Liver (tissue), 9 donors: ENCODE measurements around the gene CPSF4L. TPM values are rescaled to one million over a fixed set of nuclear protein-coding genes. Genes with fewer than 3 reads are reported as not detected.

Source experiments
- DNase-seq: peaks from one replicate; pipeline ENCODE4 v3.0.0-alpha.2; 2017; ENCODE audit warnings: low spot score
- H3K27ac ChIP-seq, 2 donors: one replicate each; pipeline ENCODE4 v1.7.0; 2013; ENCODE audit warnings: inconsistent platforms in 2 of 2, low read length in 2 of 2, control low read depth in 1 of 2, low read depth in 1 of 2, mild to moderate bottlenecking in 1 of 2
- H3K27me3 ChIP-seq, 4 donors: one replicate each; pipeline versions ENCODE4 v1.6.1 to v1.7.0; 2013; ENCODE audit warnings: low read length in 3 of 4, inconsistent platforms in 1 of 4, mild to moderate bottlenecking in 1 of 4, moderate library complexity in 1 of 4; ENCODE audit not compliant: control insufficient read depth in 4 of 4, insufficient read depth in 4 of 4
- H3K36me3 ChIP-seq, 4 donors: one replicate each; pipeline versions ENCODE4 v1.6.1 to v1.7.0; 2013; ENCODE audit warnings: low read length in 3 of 4, mild to moderate bottlenecking in 3 of 4, low read depth in 1 of 4, moderate library complexity in 1 of 4; ENCODE audit not compliant: control insufficient read depth in 4 of 4, insufficient read depth in 3 of 4
- H3K4me1 ChIP-seq, 4 donors: one replicate each; pipeline versions ENCODE4 v1.6.1 to v1.7.0; 2013; ENCODE audit warnings: low read length in 3 of 4, mild to moderate bottlenecking in 3 of 4, moderate library complexity in 1 of 4; ENCODE audit not compliant: control insufficient read depth in 4 of 4, insufficient read depth in 4 of 4
- H3K4me3 ChIP-seq, 3 donors: one replicate each; pipeline versions ENCODE4 v1.6.1 to v1.7.0; 2013; ENCODE audit warnings: low read length in 3 of 3, control low read depth in 1 of 3, low read depth in 1 of 3, mild to moderate bottlenecking in 1 of 3
- H3K9ac ChIP-seq, 2 donors: one replicate each; pipeline ENCODE4 v1.7.0; 2013; ENCODE audit warnings: low read length in 2 of 2, mild to moderate bottlenecking in 2 of 2, moderate library complexity in 2 of 2, control low read depth in 1 of 2, low read depth in 1 of 2
- H3K9me3 ChIP-seq, 4 donors: one replicate each; pipeline versions ENCODE4 v1.6.1 to v1.7.0; 2013; ENCODE audit warnings: low read length in 3 of 4; ENCODE audit not compliant: control insufficient read depth in 4 of 4
- EGR1 ChIP-seq, 2 donors: IDR thresholded peaks; 2 replicates each; pipeline ENCODE4 v1.6.1; 2016 to 2018; ENCODE audit warnings: antibody characterized with exemption in 2 of 2, low read depth in 2 of 2
- GABPA ChIP-seq, 2 donors: IDR thresholded peaks in 1 of 2; conservative IDR thresholded peaks in 1 of 2; 2 replicates each; pipeline ENCODE4 v1.6.1; 2016; ENCODE audit warnings: antibody characterized with exemption in 2 of 2, mild to moderate bottlenecking in 1 of 2, moderate library complexity in 1 of 2
- HNF4A ChIP-seq, 2 donors: conservative IDR thresholded peaks; 2 replicates each; pipeline ENCODE4 v1.6.1; 2016; ENCODE audit warnings: antibody characterized with exemption in 2 of 2, mild to moderate bottlenecking in 2 of 2
- JUND ChIP-seq, 2 donors: IDR thresholded peaks; 2 replicates each; pipeline ENCODE4 v1.6.1; 2016; ENCODE audit warnings: antibody characterized with exemption in 2 of 2
- NR2F2 ChIP-seq: IDR thresholded peaks from 2 replicates; pipeline ENCODE4 v1.6.1; 2016; ENCODE audit warnings: antibody characterized with exemption
- RAD21 ChIP-seq, 2 donors: IDR thresholded peaks; 2 replicates each; pipeline ENCODE4 v1.6.1; 2016; ENCODE audit warnings: antibody characterized with exemption in 2 of 2, mild to moderate bottlenecking in 2 of 2
- RXRA ChIP-seq, 2 donors: IDR thresholded peaks; 2 replicates each; pipeline ENCODE4 v1.6.1; 2017 to 2018; ENCODE audit warnings: antibody characterized with exemption in 2 of 2, mild to moderate bottlenecking in 1 of 2
- SP1 ChIP-seq: IDR thresholded peaks from 2 replicates; pipeline ENCODE4 v1.6.1; 2018; ENCODE audit warnings: antibody characterized with exemption, mild to moderate bottlenecking
- TAF1 ChIP-seq: conservative IDR thresholded peaks from 2 replicates; pipeline ENCODE4 v1.6.1; 2016; ENCODE audit warnings: antibody characterized with exemption, mild to moderate bottlenecking
- YY1 ChIP-seq: IDR thresholded peaks from 2 replicates; pipeline ENCODE4 v1.6.1; 2016; ENCODE audit warnings: antibody characterized with exemption, mild to moderate bottlenecking
- WGBS: extraction: QIAGEN DNeasy Blood & Tissue Kit; methylation state at CpG from one replicate; pipeline ENCODE4 v1.1.7; 2013; 5-methylcytosine and 5-hydroxymethylcytosine counted together
- polyA plus RNA-seq, 2 donors: library from polyadenylated mRNA; stranded (reverse) in 1 of 2; unstranded in 1 of 2; fragments of 200-250 nt in 1 of 2; fragments of >200 nt in 1 of 2; fragmentation: Nextera tagmentation in 1 of 2; extraction: Ambion mirVana in 1 of 2; gene quantifications; one replicate each; pipeline versions ENCODE4 v1.2.1 to v1.2.3, GENCODE V29; 2013 to 2015
- total RNA-seq, 2 donors: library from RNA; depleted of rRNA; stranded (reverse); fragments of >200 nt; gene quantifications; one replicate each; pipeline ENCODE4 v1.2.3, GENCODE V29; 2014
- TF ChIP-seq, protein P1 (sequence below): IDR thresholded peaks from 2 replicates; pipeline ENCODE4 v1.6.1; 2016; ENCODE audit warnings: antibody characterized with exemption
- TF ChIP-seq, protein P2 (sequence below): fragments of 150-350 bp; IDR thresholded peaks from 2 replicates; pipeline ENCODE4 v1.5.1; 2017; ENCODE audit warnings: improper control_type of control experiment, low read depth, low read length; ENCODE audit not compliant: missing input control
- TF ChIP-seq, protein P3 (sequence below): IDR thresholded peaks from 2 replicates; pipeline ENCODE4 v1.6.1; 2016; ENCODE audit warnings: antibody characterized with exemption
- donor health status: healthy.
- donor health status: healthy.
- donor health status: healthy.
- donor health status: healthy.
- donor health status: healthy.

Gene CPSF4L
- total and polyA plus RNA-seq, 4 donors = not detected

GRCh38 chr17:73304971-73305812 is 43.5 kb upstream of the CPSF4L start:
- Histone ChIP-seq H3K27ac (peak overlapping the region; percentile 65 to 85), H3K9ac (peak overlapping the region; percentile 42 to 57), H3K4me3 (peak overlapping the region in 2 of 3 donors; percentile 30 to 39), H3K9me3 (no peaks in the 10 kb centered on the region), H3K36me3 (no peaks in the 10 kb centered on the region), H3K4me1 (peaks cover 23 to 67% (median 42%) of the 10 kb centered on the region in 4 donors), H3K27me3 (no peaks in the 10 kb centered on the region)
- TF ChIP-seq SP1 = peak; percentile 49
- TF ChIP-seq, protein P1, sequence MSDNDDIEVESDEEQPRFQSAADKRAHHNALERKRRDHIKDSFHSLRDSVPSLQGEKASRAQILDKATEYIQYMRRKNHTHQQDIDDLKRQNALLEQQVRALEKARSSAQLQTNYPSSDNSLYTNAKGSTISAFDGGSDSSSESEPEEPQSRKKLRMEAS = peak; percentile 4
- no peak for TF ChIP-seq EGR1 (IDR thresholded peaks at IDR 0.05; ENCODE audit: low read depth in 2 of 2)
- no peak for TF ChIP-seq YY1
- TF ChIP-seq GABPA (IDR thresholded peaks at IDR 0.05 in 1 of 2, conservative IDR thresholded peaks at IDR 0.05 in 1 of 2) = peak; percentile 58 to 66
- TF ChIP-seq, protein P2, sequence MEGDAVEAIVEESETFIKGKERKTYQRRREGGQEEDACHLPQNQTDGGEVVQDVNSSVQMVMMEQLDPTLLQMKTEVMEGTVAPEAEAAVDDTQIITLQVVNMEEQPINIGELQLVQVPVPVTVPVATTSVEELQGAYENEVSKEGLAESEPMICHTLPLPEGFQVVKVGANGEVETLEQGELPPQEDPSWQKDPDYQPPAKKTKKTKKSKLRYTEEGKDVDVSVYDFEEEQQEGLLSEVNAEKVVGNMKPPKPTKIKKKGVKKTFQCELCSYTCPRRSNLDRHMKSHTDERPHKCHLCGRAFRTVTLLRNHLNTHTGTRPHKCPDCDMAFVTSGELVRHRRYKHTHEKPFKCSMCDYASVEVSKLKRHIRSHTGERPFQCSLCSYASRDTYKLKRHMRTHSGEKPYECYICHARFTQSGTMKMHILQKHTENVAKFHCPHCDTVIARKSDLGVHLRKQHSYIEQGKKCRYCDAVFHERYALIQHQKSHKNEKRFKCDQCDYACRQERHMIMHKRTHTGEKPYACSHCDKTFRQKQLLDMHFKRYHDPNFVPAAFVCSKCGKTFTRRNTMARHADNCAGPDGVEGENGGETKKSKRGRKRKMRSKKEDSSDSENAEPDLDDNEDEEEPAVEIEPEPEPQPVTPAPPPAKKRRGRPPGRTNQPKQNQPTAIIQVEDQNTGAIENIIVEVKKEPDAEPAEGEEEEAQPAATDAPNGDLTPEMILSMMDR = peak; percentile 23
- peak; percentile 21 to 47 for TF ChIP-seq RXRA (IDR thresholded peaks at IDR 0.05)
- peak in 1 of 2 donors; percentile 40 for TF ChIP-seq RAD21 (IDR thresholded peaks at IDR 0.05)
- TF ChIP-seq, protein P3, sequence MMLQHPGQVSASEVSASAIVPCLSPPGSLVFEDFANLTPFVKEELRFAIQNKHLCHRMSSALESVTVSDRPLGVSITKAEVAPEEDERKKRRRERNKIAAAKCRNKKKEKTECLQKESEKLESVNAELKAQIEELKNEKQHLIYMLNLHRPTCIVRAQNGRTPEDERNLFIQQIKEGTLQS = no peak
- TF ChIP-seq NR2F2 = peak; percentile 89
- peak; percentile 55 for DNase-seq
- 18% methylated on average over 16 of the region's 16 CpGs for whole genome bisulfite sequencing

GRCh38 chr17:73304438-73304837 is 42.8 kb upstream of the CPSF4L start:
- WGBS = 71% methylated on average over 8 of the region's 8 CpGs
- DNase-seq = no peak
- no peak overlapping the region for H3K4me3 ChIP-seq
- H3K27ac ChIP-seq = peak overlapping the region; percentile 65 to 85
- H3K27me3 ChIP-seq = no peaks in the 10 kb centered on the region
- TF ChIP-seq, protein P2 = no peak
- TF ChIP-seq RAD21 (IDR thresholded peaks at IDR 0.05) (no peak), GABPA (IDR thresholded peaks at IDR 0.05 in 1 of 2, conservative IDR thresholded peaks at IDR 0.05 in 1 of 2) (no peak), HNF4A (conservative IDR thresholded peaks at IDR 0.05) (no peak), JUND (IDR thresholded peaks at IDR 0.05) (no peak), TAF1 (no peak), EGR1 (IDR thresholded peaks at IDR 0.05; ENCODE audit: low read depth in 2 of 2) (no peak), RXRA (IDR thresholded peaks at IDR 0.05) (no peak)
- TF ChIP-seq, protein P1 = no peak
- peaks cover 26 to 70% (median 42%) of the 10 kb centered on the region in 4 donors for H3K4me1 ChIP-seq
- peak overlapping the region in 1 of 2 donors; percentile 42 for H3K9ac ChIP-seq
- H3K9me3 ChIP-seq = no peaks in the 10 kb centered on the region
- H3K36me3 ChIP-seq = peaks cover 0 to 2% (median 0%) of the 10 kb centered on the region in 4 donors
